Endothelial cell of umbilical vein (primary cell): ENCODE data around the gene OOSP4B. TPM values are rescaled to one million over a fixed set of nuclear protein-coding genes. Genes with fewer than 3 reads are reported as not detected.

ENCODE experiments used
- BruUV-seq: library from RNA; stranded (reverse); fragments of 400-500 nt; replicated peaks from 2 replicates; lab custom pipeline; 2021; lab: Mats Ljungman, UMichigan
- CTCF ChIA-PET: fragments of 300-600, 350-600 bp; sonication (Branson Sonifier 250); formaldehyde crosslinking; loops from one replicate; lab custom pipeline; 2021; ENCODE audit warnings: antibody characterized with exemption, inconsistent platforms; lab: Charles Lee
- POLR2A ChIA-PET: fragments of 300-600, 350-600 bp; sonication (Branson Sonifier 250); formaldehyde crosslinking; loops from one replicate; lab custom pipeline; 2021; ENCODE audit warnings: antibody characterized with exemption, inconsistent platforms; lab: Charles Lee
- DNase-seq: peaks from one replicate; pipeline ENCODE4 v3.0.0-alpha.2; 2011; ENCODE audit warnings: low read depth, low spot score
- FAIRE-seq: peaks from 2 replicates; lab custom pipeline; 2011; peaks lifted over from hg19 to GRCh38; lab: Jason Lieb, UNC
- H2AFZ ChIP-seq: 2 replicates; pipeline ENCODE4 v1.6.0; 2012; ENCODE audit warnings: low read depth, low read length, control low read depth, inconsistent platforms
- H3K27ac ChIP-seq: 2 replicates; pipeline ENCODE4 v1.5.1; 2011; ENCODE audit warnings: low read depth, mild to moderate bottlenecking, control low read depth, low read length, moderate library complexity; ENCODE audit not compliant: insufficient read depth
- H3K27me3 ChIP-seq, 2 experiments: 2 replicates each; pipeline versions ENCODE4 v1.6.0 to v1.6.1; 2011; ENCODE audit warnings: low read length in 2 of 2, mixed read lengths in 1 of 2; ENCODE audit not compliant: control insufficient read depth in 2 of 2, insufficient read depth in 2 of 2
- H3K36me3 ChIP-seq, 2 experiments: 2 replicates in 1 of 2; 3 replicates in 1 of 2; pipeline ENCODE4 v1.5.1; 2011; ENCODE audit warnings: low read length in 2 of 2, mild to moderate bottlenecking in 1 of 2, moderate library complexity in 1 of 2; ENCODE audit not compliant: control insufficient read depth in 2 of 2, insufficient read depth in 2 of 2; ENCODE audit errors: extremely low read depth in 1 of 2
- H3K4me1 ChIP-seq: 3 replicates; pipeline ENCODE4 v1.5.1; 2011; ENCODE audit warnings: mild to moderate bottlenecking, low read length; ENCODE audit not compliant: control insufficient read depth, insufficient read depth; ENCODE audit errors: extremely low read depth
- H3K4me2 ChIP-seq: 2 replicates; pipeline ENCODE4 v1.6.1; 2011; ENCODE audit warnings: low read length, control low read depth, mixed read lengths; ENCODE audit not compliant: insufficient read depth
- H3K4me3 ChIP-seq, 3 experiments: fragments of 200-600 bp in 1 of 3; sonication (generic), shearing (Covaris generic) in 1 of 3; replicated peaks in 1 of 3; 2 replicates each; pipeline ENCODE4 v1.5.1; 2011 to 2016; ENCODE audit warnings: control low read depth in 3 of 3, low read length in 3 of 3, mild to moderate bottlenecking in 2 of 3, inconsistent platforms in 1 of 3, low read depth in 1 of 3, moderate library complexity in 1 of 3; ENCODE audit not compliant: insufficient read depth in 1 of 3
- H3K79me2 ChIP-seq: 2 replicates; pipeline ENCODE4 v1.6.0; 2012; ENCODE audit warnings: low read length, inconsistent platforms; ENCODE audit not compliant: control insufficient read depth, insufficient read depth
- H3K9ac ChIP-seq: replicated peaks from 2 replicates; pipeline ENCODE3; 2011; ENCODE audit warnings: low read length, control low read depth; ENCODE audit not compliant: insufficient read depth; ENCODE audit errors: extremely low read depth
- H3K9me1 ChIP-seq: replicated peaks from 3 replicates; pipeline ENCODE4 v1.6.0; 2011; ENCODE audit warnings: mild to moderate bottlenecking, low read length; ENCODE audit not compliant: control insufficient read depth, insufficient read depth; ENCODE audit errors: extremely low read depth
- H3K9me3 ChIP-seq: replicated peaks from 2 replicates; pipeline ENCODE4 v1.5.1; 2012; ENCODE audit warnings: low read length, inconsistent platforms; ENCODE audit not compliant: control insufficient read depth, insufficient read depth
- H4K20me1 ChIP-seq: replicated peaks from 2 replicates; pipeline ENCODE3; 2011; ENCODE audit warnings: mild to moderate bottlenecking, low read length; ENCODE audit not compliant: control insufficient read depth, insufficient read depth; ENCODE audit errors: extremely low read depth
- EZH2 ChIP-seq: IDR thresholded peaks from 2 replicates; pipeline ENCODE4 v1.6.1; 2012; ENCODE audit warnings: borderline replicate concordance, low read depth, mild to moderate bottlenecking, moderate library complexity, low read length, inconsistent platforms; ENCODE audit not compliant: severe bottlenecking
- FOS ChIP-seq: IDR thresholded peaks from 2 replicates; pipeline ENCODE4 v1.6.1; 2011; ENCODE audit warnings: mild to moderate bottlenecking, low read length, moderate library complexity, borderline replicate concordance; ENCODE audit not compliant: insufficient read depth
- GATA2 ChIP-seq: IDR thresholded peaks from 2 replicates; pipeline ENCODE4 v1.7.0; 2011; ENCODE audit warnings: low read depth, mild to moderate bottlenecking, moderate library complexity, mixed read lengths, low read length; ENCODE audit not compliant: insufficient read length, insufficient read depth
- JUN ChIP-seq: IDR thresholded peaks from 2 replicates; pipeline ENCODE4 v1.6.1; 2011; ENCODE audit warnings: borderline replicate concordance, low read depth; ENCODE audit not compliant: insufficient read length, insufficient read depth
- MYC ChIP-seq: IDR thresholded peaks from one replicate; pipeline ENCODE4 v1.6.1; 2011; ENCODE audit warnings: mild to moderate bottlenecking, low read depth, low read length
- POLR2A ChIP-seq: IDR thresholded peaks from 2 replicates; pipeline ENCODE4 v1.6.1; 2012; ENCODE audit warnings: low read depth, mild to moderate bottlenecking, control low read depth, low read length
- POLR2AphosphoS5 ChIP-seq: IDR thresholded peaks from 2 replicates; pipeline ENCODE4 v1.6.1; 2012; ENCODE audit warnings: low read depth, mild to moderate bottlenecking, control low read depth, low read length, moderate library complexity; ENCODE audit not compliant: insufficient read depth
- dilution Hi-C: fragments of 300-500 bp; cut with MboI; formaldehyde crosslinking; loops from one replicate; pipeline ENCODE4 v1.15.0; 2019; ENCODE audit warnings: low sequenced_read_pairs; ENCODE audit not compliant: extremely low pct_ligation_motif_present
- intact Hi-C: fragments of 100-400 bp; cut with micrococcal nuclease; formaldehyde crosslinking; loops from one replicate; pipeline ENCODE4 v1.10.0; 2022
- polyA plus RNA-seq, 4 experiments: library from polyadenylated mRNA; depleted of rRNA in 3 of 4; stranded (reverse) in 3 of 4; unstranded in 1 of 4; fragments of >200 nt; gene quantifications; 2 replicates each; pipeline versions ENCODE4 v1.2.1 to v1.2.3, GENCODE V29; 2011 to 2012; ENCODE audit warnings: missing spikeins in 1 of 4
- total RNA-seq: library from RNA; stranded (reverse); gene quantifications from 2 replicates; pipeline ENCODE4 v1.2.3, GENCODE V29; 2021
- TF ChIP-seq, protein P1 (sequence below): IDR thresholded peaks from 2 replicates; pipeline ENCODE4 v1.6.1; 2011; ENCODE audit not compliant: insufficient read depth, insufficient read length
- TF ChIP-seq, protein P2 (sequence below), 2 donors: IDR thresholded peaks; 1 replicate in 1 of 2; 2 replicates in 1 of 2; pipeline ENCODE4 v1.5.1; 2011; ENCODE audit warnings: low read length in 2 of 2, mild to moderate bottlenecking in 2 of 2, moderate library complexity in 2 of 2, control low read depth in 1 of 2, inconsistent platforms in 1 of 2, low read depth in 1 of 2; ENCODE audit not compliant: insufficient read depth in 1 of 2; ENCODE audit errors: extremely low read depth in 1 of 2

The OOSP4B gene
- total and polyA plus RNA-seq, 2 donors (not counting 3 experiments of a cell fraction or from before 2014, with no cell fraction given), result not detected

DNA sequence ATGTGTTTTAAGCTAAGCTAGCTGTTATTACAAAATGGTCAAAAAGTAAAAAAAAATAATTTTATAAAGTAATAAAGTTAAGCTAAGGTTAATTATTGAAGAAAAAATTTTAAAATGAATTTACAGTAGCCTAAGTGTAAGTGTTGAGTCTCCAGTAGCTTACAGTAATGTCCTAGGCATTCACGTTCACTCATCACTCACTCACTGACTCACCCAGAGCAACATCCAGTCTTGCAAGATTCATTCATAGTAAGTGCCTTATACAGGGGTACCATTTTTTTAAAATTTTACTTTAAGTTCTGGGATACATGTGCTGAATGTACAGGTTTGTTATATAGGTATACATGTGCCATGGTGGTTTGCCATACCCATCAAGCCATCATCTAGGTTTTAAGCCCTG, 11.6 kb upstream of the OOSP4B start:
- no peaks in the 10 kb centered on the region for H3K9me1 ChIP-seq
- CTCF ChIA-PET, result no interaction called here
- H4K20me1 ChIP-seq, result no peaks in the 10 kb centered on the region
- BruUV-seq, result no TSS peak
- H3K27me3 ChIP-seq, result peaks cover 0 to 2% of the 10 kb centered on the region in 2 experiments
- POLR2A ChIA-PET, result no interaction called here
- dilution Hi-C loops, result no loop called here
- H3K9ac ChIP-seq, result no peak overlapping the region
- H3K9me3 ChIP-seq, result no peaks in the 10 kb centered on the region
- FAIRE-seq (no peak), DNase-seq (no peak)
- TF ChIP-seq JUN (no peak), FOS (no peak), EZH2 (no peak), MYC (no peak), POLR2AphosphoS5 (no peak), POLR2A (no peak), GATA2 (no peak)
- TF ChIP-seq, protein P1, sequence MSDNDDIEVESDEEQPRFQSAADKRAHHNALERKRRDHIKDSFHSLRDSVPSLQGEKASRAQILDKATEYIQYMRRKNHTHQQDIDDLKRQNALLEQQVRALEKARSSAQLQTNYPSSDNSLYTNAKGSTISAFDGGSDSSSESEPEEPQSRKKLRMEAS, result no peak
- TF ChIP-seq, protein P2, sequence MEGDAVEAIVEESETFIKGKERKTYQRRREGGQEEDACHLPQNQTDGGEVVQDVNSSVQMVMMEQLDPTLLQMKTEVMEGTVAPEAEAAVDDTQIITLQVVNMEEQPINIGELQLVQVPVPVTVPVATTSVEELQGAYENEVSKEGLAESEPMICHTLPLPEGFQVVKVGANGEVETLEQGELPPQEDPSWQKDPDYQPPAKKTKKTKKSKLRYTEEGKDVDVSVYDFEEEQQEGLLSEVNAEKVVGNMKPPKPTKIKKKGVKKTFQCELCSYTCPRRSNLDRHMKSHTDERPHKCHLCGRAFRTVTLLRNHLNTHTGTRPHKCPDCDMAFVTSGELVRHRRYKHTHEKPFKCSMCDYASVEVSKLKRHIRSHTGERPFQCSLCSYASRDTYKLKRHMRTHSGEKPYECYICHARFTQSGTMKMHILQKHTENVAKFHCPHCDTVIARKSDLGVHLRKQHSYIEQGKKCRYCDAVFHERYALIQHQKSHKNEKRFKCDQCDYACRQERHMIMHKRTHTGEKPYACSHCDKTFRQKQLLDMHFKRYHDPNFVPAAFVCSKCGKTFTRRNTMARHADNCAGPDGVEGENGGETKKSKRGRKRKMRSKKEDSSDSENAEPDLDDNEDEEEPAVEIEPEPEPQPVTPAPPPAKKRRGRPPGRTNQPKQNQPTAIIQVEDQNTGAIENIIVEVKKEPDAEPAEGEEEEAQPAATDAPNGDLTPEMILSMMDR (IDR thresholded peaks at IDR 0.05; ENCODE audit: extremely low read depth in 1 of 2, insufficient read depth in 1 of 2, low read depth in 1 of 2, low read length in 2 of 2), result no peak
- intact Hi-C loops, result no loop called here
- no peak overlapping the region for H2AFZ ChIP-seq
- no peak overlapping the region for H3K4me2 ChIP-seq
- H3K4me3 ChIP-seq, result no peak overlapping the region
- H3K36me3 ChIP-seq, result no peaks in the 10 kb centered on the region
- no peaks in the 10 kb centered on the region for H3K79me2 ChIP-seq
- H3K27ac ChIP-seq, result no peak overlapping the region
- H3K4me1 ChIP-seq, result no peaks in the 10 kb centered on the region
